K562 (cell line): ENCODE results near the gene GPR179. TPM values are rescaled to one million over a fixed set of nuclear protein-coding genes. Genes with fewer than 3 reads are reported as not detected.
"Not testable (repeated sequence)": the region's sequence is repeated elsewhere in the genome, so short reads cannot be mapped to it uniquely, and the experiment has no call there.

ENCODE experiments used
- AFF1 ChIP-seq, 2 experiments: fragments of 450-650 bp; IDR thresholded peaks; 2 replicates each; pipeline ENCODE4 v1.6.1; 2018; ENCODE audit warnings: mild to moderate bottlenecking in 2 of 2, low read depth in 1 of 2; ENCODE audit not compliant: partially characterized antibody in 2 of 2
- ATF3 ChIP-seq, 2 experiments: fragments of 450-650 bp in 1 of 2; sonication (generic) in 1 of 2; formaldehyde crosslinking in 1 of 2; IDR thresholded peaks in 1 of 2; conservative IDR thresholded peaks in 1 of 2; 2 replicates each; pipeline versions ENCODE4 v1.6.1 to v1.8.1; 2016 to 2023; ENCODE audit warnings: mild to moderate bottlenecking in 2 of 2, moderate library complexity in 2 of 2, inconsistent platforms in 1 of 2, missing genetic modification reagents in 1 of 2
- ATF7 ChIP-seq: fragments of 450-650 bp; IDR thresholded peaks from 2 replicates; pipeline ENCODE4 v1.7.1; 2014; ENCODE audit warnings: mild to moderate bottlenecking, moderate library complexity
- BHLHE40 ChIP-seq: IDR thresholded peaks from 2 replicates; pipeline ENCODE4 v1.6.1; 2011; ENCODE audit warnings: low read length, improper control_type of control experiment
- FOXK2 ChIP-seq, 2 experiments: fragments of 450-650 bp; IDR thresholded peaks in 1 of 2; conservative IDR thresholded peaks in 1 of 2; 2 replicates each; pipeline ENCODE4 v1.6.1; 2016; ENCODE audit warnings: low read depth in 2 of 2, mild to moderate bottlenecking in 1 of 2
- GMEB1 ChIP-seq: fragments of 250-450 bp; sonication (Bioruptor Pico); IDR thresholded peaks from 2 replicates; pipeline ENCODE4 v1.4.0; 2020; ENCODE audit warnings: mild to moderate bottlenecking
- HCFC1 ChIP-seq: IDR thresholded peaks from 2 replicates; pipeline ENCODE4 v1.6.1; 2012; ENCODE audit warnings: low read depth, low read length, improper control_type of control experiment
- HMGN3 ChIP-seq: IDR thresholded peaks from 2 replicates; pipeline ENCODE4 v1.6.1; 2011; ENCODE audit warnings: borderline replicate concordance, low read depth, mild to moderate bottlenecking, mixed read lengths, low read length; ENCODE audit not compliant: insufficient read length; ENCODE audit errors: extremely low read depth
- LEF1 ChIP-seq: fragments of 450-650 bp; IDR thresholded peaks from 2 replicates; pipeline ENCODE4 v1.6.1; 2016; ENCODE audit warnings: mild to moderate bottlenecking
- MYC ChIP-seq, 2 experiments: fragments of 250-450 bp in 1 of 2; sonication (Bioruptor Pico) in 1 of 2; IDR thresholded peaks; 2 replicates each; pipeline versions ENCODE4 v1.5.1 to v1.6.1; 2012 to 2021; ENCODE audit warnings: low read depth in 2 of 2, borderline replicate concordance in 1 of 2, improper control_type of control experiment in 1 of 2, low read length in 1 of 2, mild to moderate bottlenecking in 1 of 2, moderate library complexity in 1 of 2
- RAD51 ChIP-seq: fragments of 450-650 bp; IDR thresholded peaks from 2 replicates; pipeline ENCODE4 v1.7.1; 2016; ENCODE audit warnings: low read depth, mild to moderate bottlenecking, borderline replicate concordance
- RNF2 ChIP-seq: sonication (generic); IDR thresholded peaks from 2 replicates; pipeline ENCODE4 v1.6.1; 2016
- SIN3A ChIP-seq, 2 experiments: fragments of 150-350 bp in 1 of 2; IDR thresholded peaks; 2 replicates each; pipeline ENCODE4 v1.6.1; 2011 to 2016; ENCODE audit warnings: borderline replicate concordance in 2 of 2, low read depth in 2 of 2, low read length in 2 of 2, mild to moderate bottlenecking in 2 of 2, moderate library complexity in 2 of 2; ENCODE audit not compliant: control insufficient read depth in 1 of 2
- TEAD1 ChIP-seq, 2 experiments: fragments of 450-650 bp in 1 of 2; sonication (generic) in 1 of 2; formaldehyde crosslinking; IDR thresholded peaks; 2 replicates each; pipeline versions ENCODE4 v1.4.0 to v1.8.0; 2020 to 2022; ENCODE audit warnings: mild to moderate bottlenecking in 2 of 2, missing genetic modification reagents in 1 of 2
- YY1 ChIP-seq, 3 experiments: IDR thresholded peaks; 2 replicates each; pipeline ENCODE4 v1.6.1; 2011; ENCODE audit warnings: low read length in 2 of 3, mild to moderate bottlenecking in 2 of 3, moderate library complexity in 2 of 3, borderline replicate concordance in 1 of 3, control low read depth in 1 of 3, low read depth in 1 of 3; ENCODE audit not compliant: insufficient read depth in 3 of 3, insufficient replicate concordance in 2 of 3, control insufficient read depth in 1 of 3, insufficient read length in 1 of 3; ENCODE audit errors: extremely low read depth in 1 of 3
- polyA plus RNA-seq, 8 experiments: library from polyadenylated mRNA; depleted of rRNA in 4 of 8; stranded (reverse) in 5 of 8; unstranded in 3 of 8; fragments of >200 nt; fragmentation: Nextera tagmentation in 2 of 8; fragmentation: Illumina TruSeq in 1 of 8; extraction: Ambion mirVana in 2 of 8; extraction: Trizol in 1 of 8; gene quantifications; 2 replicates each; pipeline versions ENCODE4 v1.2.1 to v1.2.3, GENCODE V29; 2011 to 2014; ENCODE audit warnings: inconsistent platforms in 1 of 8, missing spikeins in 1 of 8
- total RNA-seq, 7 experiments: library from RNA; depleted of rRNA in 6 of 7; stranded (reverse); fragments of >200 nt in 6 of 7; fragmentation: Illumina TruSeq in 2 of 7; extraction: Trizol in 2 of 7; gene quantifications; 2 replicates each; pipeline versions ENCODE4 v1.2.1 to v1.2.3, GENCODE V29; 2011 to 2021; ENCODE audit warnings: low replicate concordance in 1 of 7

GPR179 gene
- total and polyA plus RNA-seq, 9 of the 15 experiments (the other 6 are each of a cell fraction or from before 2014, with no cell fraction given): not detected

GRCh38 chr17:38296834-38297517 lies 46.8 kb downstream of the GPR179 start, which contains the start of gene MRPL45 (continued):
- TF ChIP-seq GMEB1 (CRISPR knock-in tag) (peak; percentile 84), ATF3 (IDR thresholded peaks at IDR 0.05) (0 out of 2 replicates have a peak, but pooled peaks have one; percentile 6), ATF7 (0 out of 2 replicates have a peak, but pooled peaks have one; percentile 35), BHLHE40 (peak; percentile 96), RAD51 (peak; percentile 45; the same call in 1 of the 2 replicates), FOXK2 (conservative IDR thresholded peaks at IDR 0.05 in 1 of 2, IDR thresholded peaks at IDR 0.05 in 1 of 2; ENCODE audit: low read depth in 2 of 2) (peak; percentile 88 to 89; a peak in 3 of 4 replicates), LEF1 (peak; percentile 37; the same call in 1 of the 2 replicates), AFF1 (IDR thresholded peaks at IDR 0.05; ENCODE audit: low read depth in 1 of 2, partially characterized antibody in 2 of 2) (peak; percentile 39 to 88), YY1 (IDR thresholded peaks at IDR 0.05; ENCODE audit: borderline replicate concordance in 1 of 3, control insufficient read depth in 1 of 3, extremely low read depth in 1 of 3, insufficient read depth in 3 of 3, insufficient read length in 1 of 3, insufficient replicate concordance in 2 of 3, low read depth in 1 of 3, low read length in 2 of 3) (peak; percentile 67 to 90 (median 88)), SIN3A (IDR thresholded peaks at IDR 0.05; ENCODE audit: borderline replicate concordance in 2 of 2, control insufficient read depth in 1 of 2, low read depth in 2 of 2, low read length in 2 of 2) (0 out of 4 replicates have a peak, but pooled peaks of 1 of the 2 experiments have one; percentile 11), MYC (IDR thresholded peaks at IDR 0.05; ENCODE audit: low read depth, low read length) (peak; percentile 92), RNF2 (peak; percentile 82), HMGN3 (peak; percentile 39), TEAD1 (CRISPR knock-in tag; IDR thresholded peaks at IDR 0.05) (peak in 1 of 2 experiments; percentile 59; a peak in 2 of 4 replicates), HCFC1 (peak; percentile 51; the same call in 1 of the 2 replicates)
- TF ChIP-seq ATF3 (CRISPR knock-in tag; conservative IDR thresholded peaks at IDR 0.05); MYC (CRISPR knock-in tag; IDR thresholded peaks at IDR 0.05; ENCODE audit: borderline replicate concordance, low read depth): not testable (repeated sequence)
